ENCODE measurements around the gene TMEM100.

GRCh38 chr17:55672585-55673501 is 49.8 kb downstream of the TMEM100 start:
- TF ChIP-seq, protein P1, sequence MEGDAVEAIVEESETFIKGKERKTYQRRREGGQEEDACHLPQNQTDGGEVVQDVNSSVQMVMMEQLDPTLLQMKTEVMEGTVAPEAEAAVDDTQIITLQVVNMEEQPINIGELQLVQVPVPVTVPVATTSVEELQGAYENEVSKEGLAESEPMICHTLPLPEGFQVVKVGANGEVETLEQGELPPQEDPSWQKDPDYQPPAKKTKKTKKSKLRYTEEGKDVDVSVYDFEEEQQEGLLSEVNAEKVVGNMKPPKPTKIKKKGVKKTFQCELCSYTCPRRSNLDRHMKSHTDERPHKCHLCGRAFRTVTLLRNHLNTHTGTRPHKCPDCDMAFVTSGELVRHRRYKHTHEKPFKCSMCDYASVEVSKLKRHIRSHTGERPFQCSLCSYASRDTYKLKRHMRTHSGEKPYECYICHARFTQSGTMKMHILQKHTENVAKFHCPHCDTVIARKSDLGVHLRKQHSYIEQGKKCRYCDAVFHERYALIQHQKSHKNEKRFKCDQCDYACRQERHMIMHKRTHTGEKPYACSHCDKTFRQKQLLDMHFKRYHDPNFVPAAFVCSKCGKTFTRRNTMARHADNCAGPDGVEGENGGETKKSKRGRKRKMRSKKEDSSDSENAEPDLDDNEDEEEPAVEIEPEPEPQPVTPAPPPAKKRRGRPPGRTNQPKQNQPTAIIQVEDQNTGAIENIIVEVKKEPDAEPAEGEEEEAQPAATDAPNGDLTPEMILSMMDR (conservative IDR thresholded peaks at IDR 0.05), result no peak
- no peak for TF ChIP-seq EZH2 (IDR thresholded peaks at IDR 0.05; ENCODE audit: low read depth)
